GM21717 (cell line): ENCODE data around the gene TMUB2.
"Not testable (repeated sequence)": the region's sequence is repeated elsewhere in the genome, so short reads cannot be mapped to it uniquely, and the experiment has no call there.

ENCODE experiments used
- ATAC-seq: cut with Tn5 transposase; IDR thresholded peaks from one replicate; pipeline ENCODE4 v1.9.1; 2021; ENCODE audit warnings: mild to moderate bottlenecking, moderate library complexity; ENCODE audit not compliant: unreplicated experiment

Gene TMUB2

GRCh38 chr17:44186307-44187130 is at the start of gene TMUB2:
Gene TMUB2 (plus strand): TSS chr17:44186972. CDS start chr17:44187709, 737 bp downstream.
- peak; percentile 76 for ATAC-seq

DNA sequence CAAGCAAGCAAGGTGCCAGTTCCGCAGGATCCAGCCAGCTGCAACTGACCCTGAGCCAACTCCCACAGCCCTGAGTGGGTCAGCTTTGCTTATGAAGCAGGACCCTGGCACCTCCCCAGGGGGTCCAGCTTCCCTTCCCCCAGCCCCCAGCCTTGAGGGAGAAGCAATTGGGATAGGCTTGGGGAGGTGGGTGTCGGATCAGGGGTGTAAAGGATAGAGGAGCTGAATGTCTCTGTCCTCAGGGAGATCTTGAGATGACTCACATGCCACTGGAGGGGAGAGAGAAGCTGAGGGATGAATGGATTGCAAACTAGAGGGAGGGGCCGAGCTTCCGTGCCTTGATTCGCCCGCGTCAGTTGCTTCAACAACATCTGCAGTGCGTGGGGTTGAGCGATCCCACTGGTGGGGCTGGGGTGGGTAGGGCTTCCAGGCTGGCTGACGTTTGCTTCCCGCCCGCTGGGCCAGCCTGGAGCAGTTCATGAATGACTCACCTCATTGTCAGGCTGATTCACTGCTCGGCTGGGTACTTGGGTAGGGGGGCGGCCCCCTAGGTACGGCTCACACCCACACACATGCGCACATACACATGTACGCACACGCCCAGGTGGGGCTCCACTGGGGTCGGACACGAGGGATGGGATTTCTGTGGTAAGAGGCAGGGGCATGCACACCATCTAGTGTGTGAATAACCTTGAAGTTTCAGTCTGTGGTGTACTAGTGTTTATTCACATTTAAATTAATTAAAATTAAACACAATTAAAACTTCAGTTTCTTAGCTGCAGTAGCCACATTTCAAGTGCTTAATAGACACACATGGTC is 48.7 kb upstream of the TMUB2 start:
- no peak for ATAC-seq

DNA sequence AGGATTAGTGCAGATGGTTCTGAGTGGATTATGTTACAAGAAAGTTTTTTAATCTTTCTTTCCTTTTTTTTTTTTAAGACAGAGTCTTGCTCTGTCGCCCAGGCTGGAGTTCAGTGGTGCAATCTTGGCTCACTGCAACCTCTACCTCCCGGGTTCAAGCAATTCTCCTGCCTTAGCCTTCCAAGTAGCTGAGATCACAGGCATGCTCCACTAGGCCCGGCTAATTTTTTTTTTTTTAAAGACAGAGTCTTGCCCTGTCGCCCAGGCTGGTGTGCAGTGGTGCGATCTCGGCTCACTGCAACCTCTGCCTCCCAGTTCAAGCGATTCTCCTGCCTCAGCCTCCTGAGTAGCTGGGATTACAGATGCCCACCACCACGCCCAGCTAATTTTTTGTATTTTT is 42.9 kb upstream of the TMUB2 start:
- ATAC-seq, result not testable (repeated sequence)

DNA sequence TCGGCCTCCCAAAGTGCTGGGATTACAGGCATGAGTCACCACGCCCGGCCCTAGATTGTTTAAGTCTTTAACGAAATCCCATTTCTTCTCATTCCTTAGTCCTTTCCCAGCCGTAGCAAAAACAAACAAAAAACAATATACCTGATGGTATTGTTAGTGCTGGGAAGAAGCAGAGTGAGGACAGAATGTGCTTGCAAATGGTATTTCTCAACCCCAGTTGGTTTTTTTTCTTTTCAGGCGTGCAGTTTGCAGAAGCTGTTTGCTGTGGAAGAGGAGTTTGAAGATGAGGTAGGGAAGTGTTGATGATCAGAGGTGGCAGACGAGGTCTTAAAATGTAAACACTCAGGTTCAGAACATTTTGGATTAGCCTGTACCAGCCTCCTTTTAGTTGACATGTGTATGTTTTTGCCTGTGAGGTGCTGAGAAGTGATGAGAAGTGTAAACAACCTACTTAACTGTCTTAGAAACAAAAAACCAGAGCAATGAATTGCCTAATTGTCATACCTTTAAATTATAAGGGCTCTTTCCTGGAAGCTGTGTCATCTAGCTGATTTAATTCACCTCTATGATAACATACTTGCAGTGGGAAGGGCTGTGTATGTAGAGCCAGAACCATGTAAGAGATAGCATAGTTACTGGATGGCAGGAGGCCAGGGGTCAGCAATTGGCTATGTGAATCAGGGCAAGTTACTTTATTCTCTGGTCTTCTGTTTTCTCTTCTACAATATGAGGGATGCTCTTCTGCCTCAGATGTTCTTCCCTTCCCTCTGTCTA is 41.6 kb upstream of the TMUB2 start:
- no peak for ATAC-seq

DNA sequence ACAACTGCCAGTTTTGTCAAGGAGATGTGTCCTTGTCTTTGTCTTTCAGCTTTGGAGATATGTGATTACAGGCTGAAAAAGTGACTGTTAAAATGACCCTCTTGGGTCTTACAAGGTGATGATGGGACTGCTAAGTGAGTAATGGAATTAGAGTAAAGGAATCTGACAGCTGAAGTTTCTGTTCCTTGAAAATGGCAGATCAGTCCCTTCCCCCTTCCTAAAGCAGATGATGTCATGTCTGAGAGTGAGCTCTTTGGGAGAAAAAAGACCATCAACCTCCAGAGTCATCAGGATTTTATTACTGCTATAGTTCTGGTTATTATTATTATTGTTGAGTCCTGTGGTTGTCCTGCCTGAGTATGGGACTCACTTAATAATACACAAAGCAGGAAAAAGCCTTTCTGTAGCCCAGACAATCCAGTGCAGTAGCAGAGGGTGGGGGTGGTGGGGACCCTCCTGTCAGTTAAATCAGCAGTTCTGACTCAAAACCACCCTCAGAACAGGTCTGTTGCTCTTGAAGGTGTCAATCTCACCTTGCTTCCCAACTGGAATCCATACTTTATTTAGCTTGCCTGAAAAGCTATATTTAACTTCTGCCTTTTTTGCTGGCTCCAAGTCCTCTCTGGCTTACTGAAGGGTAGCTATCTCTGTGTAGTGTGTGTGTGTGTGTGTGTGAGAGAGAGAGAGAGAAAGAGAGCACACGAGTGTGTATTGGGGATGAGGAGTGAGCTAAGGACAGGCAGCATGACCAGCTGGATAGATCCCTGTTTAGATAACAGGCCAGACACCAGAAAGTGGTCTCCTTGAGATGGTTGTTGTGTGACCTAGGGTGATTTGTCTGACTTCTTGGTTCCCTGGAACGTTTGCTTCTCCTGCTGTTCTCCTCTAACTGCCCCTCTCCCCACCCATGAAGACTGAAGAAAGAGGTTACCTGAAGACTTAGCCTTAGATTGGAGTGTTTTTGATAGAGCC is 40.1 kb upstream of the TMUB2 start:
- ATAC-seq, result no peak

DNA sequence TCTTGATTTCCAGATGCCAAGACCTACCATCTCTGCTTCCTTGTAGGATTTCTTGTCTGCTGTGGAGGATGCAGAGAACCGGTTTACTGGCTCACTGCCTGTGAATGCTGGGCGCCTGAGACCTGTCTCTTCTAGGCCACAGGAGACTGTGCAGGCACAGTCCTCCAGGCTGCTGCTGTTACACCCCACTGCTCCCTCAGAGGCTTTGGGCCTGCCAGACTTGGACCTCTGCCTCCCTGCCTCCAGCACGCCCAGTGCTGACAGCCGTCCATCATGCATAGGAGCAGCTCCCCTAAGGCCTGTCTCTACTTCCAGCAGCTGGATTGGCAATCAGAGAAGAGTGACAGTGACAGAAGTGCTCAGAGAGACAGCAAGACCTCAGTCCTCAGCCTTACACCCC is 39.0 kb upstream of the TMUB2 start:
- ATAC-seq, result no peak

DNA sequence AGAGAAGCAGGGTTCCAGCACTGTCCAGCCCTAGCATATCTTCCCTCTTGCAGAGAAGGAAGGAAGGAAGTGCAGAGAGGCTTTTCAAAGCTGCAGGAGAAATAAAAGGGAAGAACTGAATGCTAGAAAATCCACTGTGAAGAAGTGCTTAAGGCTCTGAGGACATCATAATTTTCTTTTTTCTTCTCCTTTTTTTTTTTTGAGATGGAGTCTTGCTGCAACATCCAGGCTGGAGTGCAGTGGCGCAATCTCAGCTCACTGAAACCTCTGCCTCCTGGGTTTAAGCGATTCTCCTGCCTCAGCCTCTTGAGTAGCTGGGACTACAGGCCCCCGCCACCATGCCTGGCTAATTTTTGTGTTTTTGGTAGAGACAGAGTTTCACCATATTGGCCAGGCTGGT is 37.7 kb upstream of the TMUB2 start:
- not testable (repeated sequence) for ATAC-seq

DNA sequence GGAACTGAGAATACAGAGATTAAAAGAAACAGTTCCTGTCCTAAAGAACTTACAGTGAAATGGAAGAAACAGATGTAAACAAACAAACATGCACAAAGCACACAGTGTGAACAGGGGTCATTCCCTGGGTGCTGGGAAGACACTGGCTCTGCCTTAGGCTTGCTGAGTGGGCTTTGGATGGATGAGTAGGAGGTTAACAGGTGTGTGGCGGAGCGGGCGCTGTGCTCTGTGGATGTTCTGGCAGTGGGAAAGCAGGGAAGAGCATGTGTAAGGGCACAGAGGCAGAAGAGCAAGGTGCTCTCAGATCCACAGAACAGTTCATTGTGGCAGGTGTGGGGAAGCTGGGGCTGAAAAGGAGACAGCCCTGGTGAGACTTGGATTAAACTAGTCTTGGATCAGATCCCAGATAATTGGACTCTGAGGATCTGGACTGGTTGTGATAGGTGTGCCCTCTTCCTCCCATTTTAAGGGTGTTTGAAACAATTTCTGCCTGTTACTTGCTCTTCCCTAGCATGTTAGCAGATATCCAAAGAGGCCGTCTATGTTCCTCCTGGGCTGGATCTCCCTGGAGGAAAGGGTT is 36.9 kb upstream of the TMUB2 start:
- ATAC-seq, result no peak

- no peak for ATAC-seq
Observed at GRCh38 chr17:44152875-44153274, 33.9 kb upstream of the TMUB2 start.

DNA sequence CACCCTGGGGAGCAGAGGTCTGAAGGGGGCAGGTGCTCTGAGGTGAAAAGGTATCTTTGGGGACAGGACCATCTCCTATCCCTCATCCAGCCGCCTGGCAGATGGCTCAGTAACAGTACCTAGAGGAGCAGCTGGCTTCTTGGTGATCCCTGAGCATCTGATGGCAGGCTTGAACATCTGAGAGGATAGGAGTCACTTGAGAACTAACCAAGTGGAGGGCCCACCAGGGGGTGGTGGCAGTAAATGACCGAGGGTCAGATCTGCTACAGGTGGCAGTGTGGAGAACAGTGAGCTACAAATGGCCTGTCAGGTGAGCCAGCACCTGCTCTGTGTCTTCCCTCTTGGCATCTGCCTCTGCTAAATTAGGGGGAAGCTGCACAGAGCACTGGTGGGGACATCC is 31.3 kb upstream of the TMUB2 start:
- ATAC-seq, result no peak

DNA sequence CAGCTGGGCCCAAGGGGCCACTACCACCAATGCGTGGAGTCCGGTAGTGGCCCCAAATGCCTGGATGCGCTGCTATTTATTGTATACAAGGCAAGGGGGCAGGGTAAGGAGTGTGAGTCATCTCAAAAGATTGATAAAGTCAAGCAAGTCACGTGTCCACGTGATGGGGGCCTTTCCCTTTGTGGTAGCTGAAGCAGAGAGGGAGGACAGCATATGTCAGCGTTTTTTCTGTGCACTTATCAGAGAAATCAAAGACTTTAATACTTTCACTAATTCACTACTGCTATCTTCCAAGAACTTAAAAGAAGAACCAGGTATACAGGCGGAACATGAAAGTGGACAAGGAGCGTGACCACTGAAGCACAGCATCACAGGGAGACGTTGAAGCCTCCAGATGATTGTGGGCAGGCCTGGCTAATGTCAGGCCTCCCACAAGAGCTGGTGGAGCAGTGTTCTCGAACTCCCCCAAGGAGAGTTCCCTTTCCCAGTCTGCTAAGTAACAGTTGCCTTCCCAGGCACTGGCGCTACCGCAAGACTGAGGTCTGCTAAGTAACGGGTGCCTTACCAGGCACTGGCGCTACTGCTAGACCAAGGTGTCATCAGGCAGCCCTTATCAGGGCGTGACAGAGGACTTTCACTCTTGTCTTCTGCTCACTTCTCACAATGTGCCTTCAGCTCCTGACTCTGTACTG is 27.1 kb upstream of the TMUB2 start:
- ATAC-seq, result no peak

GRCh38 chr17:44164476-44164875 is 22.3 kb upstream of the TMUB2 start:
- no peak for ATAC-seq

DNA sequence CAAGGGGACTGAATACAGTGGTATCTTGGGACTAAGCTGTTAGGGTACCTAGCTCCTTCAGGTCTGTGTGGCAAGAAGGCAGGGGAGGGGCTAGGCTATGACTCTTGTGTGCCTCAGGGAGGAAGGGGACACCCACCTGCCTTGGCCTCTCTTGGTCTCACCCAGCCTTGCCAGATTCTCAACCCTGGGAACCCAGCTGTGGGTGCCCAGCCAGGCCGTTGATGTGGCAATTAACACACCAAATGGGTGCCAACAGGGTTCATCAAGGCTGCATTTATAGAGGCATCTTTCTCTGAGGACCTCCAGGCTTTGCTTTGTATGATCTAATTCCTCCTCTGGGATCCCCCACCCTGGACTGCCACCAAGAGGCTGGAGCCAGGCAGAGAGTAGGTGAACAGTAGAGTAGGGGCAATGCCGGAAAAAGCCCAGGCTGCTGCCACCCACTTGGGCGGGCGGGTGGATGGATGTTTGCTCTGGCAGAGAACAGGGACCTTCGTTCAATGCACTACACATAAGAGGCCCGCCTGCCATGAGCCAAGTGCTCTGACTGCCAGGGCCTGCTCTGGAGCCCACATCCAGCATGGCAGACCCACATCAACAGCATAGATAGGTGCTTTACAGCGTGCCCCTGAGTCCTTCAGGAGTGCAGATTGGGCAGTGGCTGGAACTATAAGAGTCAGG is 19.5 kb upstream of the TMUB2 start:
- no peak for ATAC-seq

- ATAC-seq, result no peak
Observed at GRCh38 chr17:44170135-44170498, 16.7 kb upstream of the TMUB2 start.

GRCh38 chr17:44170499-44171201 is 16.1 kb upstream of the TMUB2 start, which contains the start of gene ASB16:
Gene ASB16 (plus strand): TSS chr17:44170704. CDS start chr17:44170790, 86 bp downstream.
- no peak for ATAC-seq

DNA sequence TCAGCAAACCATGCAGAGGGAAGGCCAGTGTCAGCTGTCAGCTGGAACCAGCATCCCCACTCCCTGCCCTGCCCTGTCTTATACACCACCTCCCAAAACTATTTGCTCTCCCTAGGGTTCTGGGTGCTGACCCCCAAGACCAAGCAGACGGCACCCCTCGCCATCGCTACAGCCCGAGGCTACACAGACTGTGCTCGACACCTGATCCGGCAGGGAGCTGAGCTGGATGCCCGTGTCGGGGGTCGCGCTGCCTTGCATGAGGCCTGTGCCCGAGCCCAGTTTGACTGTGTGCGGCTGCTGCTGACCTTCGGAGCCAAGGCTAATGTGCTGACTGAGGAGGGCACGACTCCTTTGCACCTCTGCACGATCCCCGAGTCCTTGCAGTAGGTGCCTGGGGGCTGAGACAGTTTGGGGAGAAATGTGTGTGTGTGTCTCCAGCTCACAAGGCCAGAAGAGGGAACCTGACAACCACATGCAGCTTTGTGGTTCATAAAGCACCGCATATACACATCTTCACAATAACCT is 14.8 kb upstream of the TMUB2 start:
- no peak for ATAC-seq

GRCh38 chr17:44174427-44174826 is 12.3 kb upstream of the TMUB2 start:
- no peak for ATAC-seq

- no peak for ATAC-seq
Observed at GRCh38 chr17:44176257-44176656, 10.5 kb upstream of the TMUB2 start.
